GM21423 (cell line): ENCODE results near the gene NOC2L.

Experiments
- ATAC-seq: cut with Tn5 transposase; IDR thresholded peaks from one replicate; pipeline ENCODE4 v1.9.1; 2021; ENCODE audit warnings: mild to moderate bottlenecking, moderate library complexity; ENCODE audit not compliant: unreplicated experiment

NOC2L gene

GRCh38 chr1:932776-933602 is 26.1 kb downstream of the NOC2L start:
- ATAC-seq = no peak

- ATAC-seq = no peak
Observed at GRCh38 chr1:932173-932510, 26.9 kb downstream of the NOC2L start.

- no peak for ATAC-seq
Observed at GRCh38 chr1:931380-932172, 27.5 kb downstream of the NOC2L start.

- no peak for ATAC-seq
Observed at GRCh38 chr1:930633-931138, 28.4 kb downstream of the NOC2L start.

- ATAC-seq = no peak
Observed at GRCh38 chr1:929712-930632, 29.1 kb downstream of the NOC2L start.

GRCh38 chr1:928825-929661 is 30.0 kb downstream of the NOC2L start:
- no peak for ATAC-seq

- no peak for ATAC-seq
Observed at GRCh38 chr1:927748-928147, 31.3 kb downstream of the NOC2L start.

- no peak for ATAC-seq
Observed at GRCh38 chr1:927234-927633, 31.8 kb downstream of the NOC2L start.

- no peak for ATAC-seq
Observed at GRCh38 chr1:925561-926421, 33.3 kb downstream of the NOC2L start.

GRCh38 chr1:924656-925560 is 34.1 kb downstream of the NOC2L start:
- ATAC-seq = no peak

- no peak for ATAC-seq
Observed at GRCh38 chr1:923991-924655, 34.9 kb downstream of the NOC2L start.

GRCh38 chr1:923131-923990 is 35.7 kb downstream of the NOC2L start, which contains the start of gene SAMD11:
Gene SAMD11 (plus strand): TSS chr1:923923. CDS start chr1:924432, 509 bp downstream.
- no peak for ATAC-seq

GRCh38 chr1:921011-921837 is 37.8 kb downstream of the NOC2L start:
- no peak for ATAC-seq

- no peak for ATAC-seq
Observed at GRCh38 chr1:920521-920920, 38.5 kb downstream of the NOC2L start.

GRCh38 chr1:920010-920409 is 39.0 kb downstream of the NOC2L start:
- no peak for ATAC-seq
